HT1080 (cell line): ENCODE data around the gene NAT8. TPM values are rescaled to one million over a fixed set of nuclear protein-coding genes. Genes with fewer than 3 reads are reported as not detected.
"Not testable (repeated sequence)": the region's sequence is repeated elsewhere in the genome, so short reads cannot be mapped to it uniquely, and the experiment has no call there.

Experiments used
- DNase-seq: peaks from one replicate; pipeline ENCODE4 v3.0.0-alpha.2; 2015; ENCODE audit warnings: low read depth
- polyA plus RNA-seq, 2 experiments: library from polyadenylated mRNA; depleted of rRNA; stranded (reverse); fragments of >200 nt; gene quantifications; 2 replicates each; pipeline ENCODE4 v1.2.3, GENCODE V29; 2015
- total RNA-seq: library from RNA; depleted of rRNA; stranded (reverse); fragments of >200 nt; shearing (Covaris generic); gene quantifications from 2 replicates; pipeline ENCODE4 v1.2.3, GENCODE V29; 2014; rRNA removed

The NAT8 gene
- total RNA-seq, result not detected in 2 replicates
- not detected in 2 replicates for polyA plus RNA-seq (2015; cell fraction: cytosol; rRNA removed)
- polyA plus RNA-seq (2015; cell fraction: nucleus; rRNA removed), result not detected in 2 replicates

- no peak for DNase-seq
These were observed at the start of gene NAT8 for GRCh38 chr2:73642338-73643018. Gene NAT8 (minus strand): TSS chr2:73642422. CDS start chr2:73641628, 794 bp downstream.

- peak; percentile 31 for DNase-seq
These were observed 48.3 kb upstream of the NAT8 start for GRCh38 chr2:73690372-73691088.

GRCh38 chr2:73688494-73688893 is 46.3 kb upstream of the NAT8 start:
- DNase-seq, result peak; percentile 17

- DNase-seq, result no peak
These were observed 43.7 kb upstream of the NAT8 start for GRCh38 chr2:73685764-73686438.

- DNase-seq, result not testable (repeated sequence)
These were observed 42.7 kb upstream of the NAT8 start for GRCh38 chr2:73684905-73685304.

GRCh38 chr2:73684325-73684724 is 42.1 kb upstream of the NAT8 start:
- peak; percentile 53 for DNase-seq

GRCh38 chr2:73679951-73680571 is 37.8 kb upstream of the NAT8 start:
- peak; percentile 40 for DNase-seq

GRCh38 chr2:73679237-73679636 is 37.0 kb upstream of the NAT8 start:
- DNase-seq, result not testable (repeated sequence)

GRCh38 chr2:73678008-73678407 is 35.8 kb upstream of the NAT8 start:
- not testable (repeated sequence) for DNase-seq

GRCh38 chr2:73676211-73676610 is 34.0 kb upstream of the NAT8 start:
- DNase-seq, result not testable (repeated sequence)

- peak; percentile 26 for DNase-seq
These were observed 32.5 kb upstream of the NAT8 start for GRCh38 chr2:73674696-73675157.

GRCh38 chr2:73669976-73670375 is 27.8 kb upstream of the NAT8 start:
- not testable (repeated sequence) for DNase-seq

- DNase-seq, result not testable (repeated sequence)
These were observed 25.0 kb upstream of the NAT8 start for GRCh38 chr2:73667239-73667638.

GRCh38 chr2:73654175-73654574 is 12.0 kb upstream of the NAT8 start:
- no peak for DNase-seq

GRCh38 chr2:73652348-73652747 is 10.1 kb upstream of the NAT8 start:
- DNase-seq, result no peak

GRCh38 chr2:73651591-73652230 is 9.5 kb upstream of the NAT8 start:
- DNase-seq, result no peak

- not testable (repeated sequence) for DNase-seq
These were observed 5.5 kb upstream of the NAT8 start for GRCh38 chr2:73647690-73648089.

GRCh38 chr2:73641767-73642062 is 507 bp downstream of the NAT8 start:
- no peak for DNase-seq

- DNase-seq, result no peak
These were observed 1.1 kb downstream of the NAT8 start for GRCh38 chr2:73640946-73641766.

- DNase-seq, result no peak
These were observed 1.7 kb downstream of the NAT8 start for GRCh38 chr2:73640511-73640911.
